MM.1S (cell line): ENCODE data around the gene ZBTB46.

Source experiments
- DNase-seq: peaks from one replicate; pipeline ENCODE4 v3.0.0-alpha.2; 2015
- H2AFZ ChIP-seq: fragments of 300-600 bp; sonication (generic); 2 replicates; pipeline ENCODE4 v1.6.0; 2016; ENCODE audit warnings: antibody characterized with exemption, low read length
- H3F3A ChIP-seq: fragments of 300-600 bp; sonication (generic); 2 replicates; pipeline ENCODE4 v1.6.1; 2016; ENCODE audit warnings: mild to moderate bottlenecking, antibody characterized with exemption, low read length, moderate library complexity, mixed read lengths; ENCODE audit not compliant: insufficient read depth
- H3K27ac ChIP-seq: fragments of 300-600 bp; sonication (generic); 2 replicates; pipeline ENCODE4 v1.5.1; 2016; ENCODE audit warnings: mild to moderate bottlenecking, low read length
- H3K27me3 ChIP-seq: fragments of 300-600 bp; sonication (generic); replicated peaks from 2 replicates; pipeline ENCODE4 v1.6.0; 2016; ENCODE audit warnings: low read length; ENCODE audit not compliant: insufficient read depth
- H3K36me3 ChIP-seq: fragments of 300-600 bp; sonication (generic); replicated peaks from 2 replicates; pipeline ENCODE4 v1.6.1; 2016; ENCODE audit warnings: mild to moderate bottlenecking, low read length, mixed read lengths; ENCODE audit not compliant: insufficient read depth
- H3K4me1 ChIP-seq: fragments of 300-600 bp; sonication (generic); 2 replicates; pipeline ENCODE4 v1.6.1; 2016; ENCODE audit warnings: low read length, mixed read lengths
- H3K4me2 ChIP-seq: fragments of 300-600 bp; sonication (generic); 2 replicates; pipeline ENCODE4 v1.6.0; 2016; ENCODE audit warnings: low read depth, low read length
- H3K4me3 ChIP-seq: fragments of 300-600 bp; sonication (generic); 2 replicates; pipeline ENCODE4 v1.5.1; 2016; ENCODE audit warnings: low read length, mixed read lengths
- H3K79me2 ChIP-seq: fragments of 300-600 bp; sonication (generic); 2 replicates; pipeline ENCODE4 v1.6.1; 2016; ENCODE audit warnings: mixed run types, low read length, mixed read lengths
- H3K9ac ChIP-seq: fragments of 300-600 bp; sonication (generic); 2 replicates; pipeline ENCODE4 v1.6.1; 2016; ENCODE audit warnings: low read length, mixed read lengths
- H3K9me2 ChIP-seq: fragments of 300-600 bp; sonication (generic); replicated peaks from 2 replicates; pipeline ENCODE4 v1.6.1; 2016; ENCODE audit warnings: mild to moderate bottlenecking, low read length, mixed read lengths; ENCODE audit not compliant: insufficient read depth
- H3K9me3 ChIP-seq: fragments of 300-600 bp; sonication (generic); replicated peaks from 2 replicates; pipeline ENCODE4 v1.6.1; 2016; ENCODE audit warnings: mild to moderate bottlenecking, low read length, mixed read lengths; ENCODE audit not compliant: insufficient read depth
- H4K20me1 ChIP-seq: fragments of 300-600 bp; sonication (generic); 2 replicates; pipeline ENCODE4 v1.6.1; 2016; ENCODE audit warnings: mild to moderate bottlenecking, low read length, moderate library complexity, mixed read lengths; ENCODE audit not compliant: insufficient read depth
- CTCF ChIP-seq: fragments of 300-600 bp; sonication (generic); IDR thresholded peaks from 2 replicates; pipeline ENCODE4 v1.5.1; 2016; ENCODE audit warnings: antibody characterized with exemption, low read length, mixed read lengths
- EZH2 ChIP-seq: fragments of 300-600 bp; sonication (generic); optimal IDR thresholded peaks from 2 replicates; pipeline ENCODE3; 2017; ENCODE audit warnings: low read depth, mild to moderate bottlenecking, antibody characterized with exemption, low read length, mixed read lengths
- EZH2phosphoT487 ChIP-seq: fragments of 300-600 bp; sonication (generic); IDR thresholded peaks from 2 replicates; pipeline ENCODE4 v1.6.1; 2018; ENCODE audit warnings: antibody characterized with exemption, low read length

ZBTB46 gene

GRCh38 chr20:63829603-63829944 lies 1.5 kb downstream of the ZBTB46 start:
- no peaks in the 10 kb centered on the region for H3K9me2 ChIP-seq
- no peaks in the 10 kb centered on the region for H3K36me3 ChIP-seq
- no peak overlapping the region for H3K9ac ChIP-seq
- no peak overlapping the region for H3K4me3 ChIP-seq
- TF ChIP-seq CTCF: no peak
- no peak for TF ChIP-seq EZH2
- TF ChIP-seq EZH2phosphoT487: no peak
- no peaks in the 10 kb centered on the region for H3K9me3 ChIP-seq
- no peaks in the 10 kb centered on the region for H4K20me1 ChIP-seq
- H3K27me3 ChIP-seq: peaks cover 60% of the 10 kb centered on the region
- no peaks in the 10 kb centered on the region for H3K79me2 ChIP-seq
- H3K27ac ChIP-seq: no peak overlapping the region
- H3F3A ChIP-seq: no peaks in the 10 kb centered on the region
- no peak overlapping the region for H3K4me2 ChIP-seq
- peaks cover 5% of the 10 kb centered on the region for H3K4me1 ChIP-seq
- DNase-seq: no peak
- H2AFZ ChIP-seq: no peak overlapping the region

- no peak overlapping the region for H3K9ac ChIP-seq
- no peaks in the 10 kb centered on the region for H3F3A ChIP-seq
- DNase-seq: no peak
- no peak overlapping the region for H3K27ac ChIP-seq
- no peaks in the 10 kb centered on the region for H3K36me3 ChIP-seq
- H3K9me3 ChIP-seq: no peaks in the 10 kb centered on the region
- TF ChIP-seq CTCF (no peak), EZH2phosphoT487 (no peak), EZH2 (no peak)
- H3K4me2 ChIP-seq: no peak overlapping the region
- no peaks in the 10 kb centered on the region for H3K9me2 ChIP-seq
- H3K4me1 ChIP-seq: peaks cover 5% of the 10 kb centered on the region
- peaks cover 59% of the 10 kb centered on the region for H3K27me3 ChIP-seq
- no peak overlapping the region for H2AFZ ChIP-seq
- no peak overlapping the region for H3K4me3 ChIP-seq
- H3K79me2 ChIP-seq: no peaks in the 10 kb centered on the region
- no peaks in the 10 kb centered on the region for H4K20me1 ChIP-seq
These were observed 2.1 kb downstream of the ZBTB46 start for GRCh38 chr20:63828951-63829350.

- H4K20me1 ChIP-seq: no peaks in the 10 kb centered on the region
- no peak overlapping the region for H2AFZ ChIP-seq
- H3K4me1 ChIP-seq: peaks cover 5% of the 10 kb centered on the region
- no peaks in the 10 kb centered on the region for H3F3A ChIP-seq
- TF ChIP-seq EZH2phosphoT487: no peak
- TF ChIP-seq CTCF: no peak
- TF ChIP-seq EZH2: no peak
- no peak overlapping the region for H3K4me3 ChIP-seq
- H3K79me2 ChIP-seq: no peaks in the 10 kb centered on the region
- H3K4me2 ChIP-seq: no peak overlapping the region
- no peaks in the 10 kb centered on the region for H3K9me3 ChIP-seq
- no peak overlapping the region for H3K27ac ChIP-seq
- H3K9ac ChIP-seq: no peak overlapping the region
- H3K9me2 ChIP-seq: no peaks in the 10 kb centered on the region
- peaks cover 59% of the 10 kb centered on the region for H3K27me3 ChIP-seq
- H3K36me3 ChIP-seq: no peaks in the 10 kb centered on the region
- DNase-seq: no peak
These were observed 2.5 kb downstream of the ZBTB46 start for GRCh38 chr20:63828545-63828944.
